Vagina (tissue), 2 donors: ENCODE measurements around the gene C1QTNF5.

Experiments
- POLR2A ChIP-seq, 2 donors: fragments of 450-650 bp; IDR thresholded peaks; one replicate each; pipeline ENCODE4 v1.6.1; 2017; ENCODE audit warnings: antibody characterized with exemption in 2 of 2, mild to moderate bottlenecking in 2 of 2, moderate library complexity in 2 of 2
- TF ChIP-seq, protein P1 (sequence below), 3 experiments: fragments of 450-650 bp in 2 of 3; fragments of 200-600 bp in 1 of 3; sonication (generic) in 1 of 3; IDR thresholded peaks; one replicate each; pipeline ENCODE4 v1.5.1; 2017 to 2019; ENCODE audit warnings: antibody characterized with exemption in 3 of 3, mild to moderate bottlenecking in 2 of 3, moderate library complexity in 2 of 3

DNA sequence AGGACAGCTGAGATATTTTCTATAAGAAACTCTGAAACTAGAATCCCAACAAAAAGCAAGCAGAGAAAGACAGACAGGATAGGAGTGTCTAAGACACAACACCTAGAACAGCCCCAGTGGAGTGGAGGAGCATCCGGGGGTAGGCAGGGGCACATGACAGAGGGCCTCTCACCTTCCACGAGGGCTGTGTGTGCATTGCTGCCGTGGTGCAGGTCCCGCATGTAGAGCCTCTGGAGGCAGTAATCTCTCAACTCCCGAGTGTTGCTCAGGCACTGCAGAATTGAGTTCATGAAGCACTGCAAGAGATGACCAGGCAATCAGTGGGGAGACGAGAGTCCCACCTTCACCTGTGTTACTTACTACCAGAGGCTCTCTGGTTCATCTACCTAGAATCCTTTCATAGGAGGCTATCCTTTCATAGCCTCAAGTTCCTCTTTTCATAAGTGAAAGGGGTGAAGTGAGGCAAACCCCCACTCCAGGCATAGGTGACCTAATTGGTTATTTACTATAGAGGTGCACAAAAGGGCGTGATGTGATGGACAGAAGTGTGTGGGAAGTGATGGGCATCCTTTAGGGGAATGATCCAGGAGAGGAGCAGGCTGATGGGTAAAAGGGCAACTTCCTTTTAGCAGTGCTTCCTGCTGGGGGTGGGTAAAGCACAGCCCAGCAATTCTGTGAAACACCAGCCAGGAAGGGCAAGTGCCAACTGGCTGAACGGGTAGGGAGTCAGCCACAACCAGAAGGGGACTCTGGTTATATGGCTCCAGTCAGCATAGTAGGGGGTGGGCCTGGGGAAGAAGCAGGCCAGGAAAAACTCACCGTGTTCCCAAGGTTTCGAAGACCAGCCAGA is 18.9 kb upstream of the C1QTNF5 start:
- TF ChIP-seq, protein P1, sequence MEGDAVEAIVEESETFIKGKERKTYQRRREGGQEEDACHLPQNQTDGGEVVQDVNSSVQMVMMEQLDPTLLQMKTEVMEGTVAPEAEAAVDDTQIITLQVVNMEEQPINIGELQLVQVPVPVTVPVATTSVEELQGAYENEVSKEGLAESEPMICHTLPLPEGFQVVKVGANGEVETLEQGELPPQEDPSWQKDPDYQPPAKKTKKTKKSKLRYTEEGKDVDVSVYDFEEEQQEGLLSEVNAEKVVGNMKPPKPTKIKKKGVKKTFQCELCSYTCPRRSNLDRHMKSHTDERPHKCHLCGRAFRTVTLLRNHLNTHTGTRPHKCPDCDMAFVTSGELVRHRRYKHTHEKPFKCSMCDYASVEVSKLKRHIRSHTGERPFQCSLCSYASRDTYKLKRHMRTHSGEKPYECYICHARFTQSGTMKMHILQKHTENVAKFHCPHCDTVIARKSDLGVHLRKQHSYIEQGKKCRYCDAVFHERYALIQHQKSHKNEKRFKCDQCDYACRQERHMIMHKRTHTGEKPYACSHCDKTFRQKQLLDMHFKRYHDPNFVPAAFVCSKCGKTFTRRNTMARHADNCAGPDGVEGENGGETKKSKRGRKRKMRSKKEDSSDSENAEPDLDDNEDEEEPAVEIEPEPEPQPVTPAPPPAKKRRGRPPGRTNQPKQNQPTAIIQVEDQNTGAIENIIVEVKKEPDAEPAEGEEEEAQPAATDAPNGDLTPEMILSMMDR (IDR thresholded peaks at IDR 0.05) = no peak
- no peak for TF ChIP-seq POLR2A (IDR thresholded peaks at IDR 0.05)
